Testis (tissue), 2 donors: ENCODE results near the gene ITPKC.

Experiments
- POLR2A ChIP-seq: fragments of 450-650 bp; IDR thresholded peaks from one replicate; pipeline ENCODE4 v1.6.1; 2017; ENCODE audit warnings: antibody characterized with exemption, mild to moderate bottlenecking, moderate library complexity
- TF ChIP-seq, protein P1 (sequence below), 3 experiments: fragments of 450-650 bp in 2 of 3; fragments of 200-600 bp in 1 of 3; sonication (generic) in 1 of 3; IDR thresholded peaks; one replicate each; pipeline ENCODE4 v1.5.1; 2016 to 2019; ENCODE audit warnings: antibody characterized with exemption in 3 of 3, mild to moderate bottlenecking in 2 of 3, moderate library complexity in 1 of 3

DNA sequence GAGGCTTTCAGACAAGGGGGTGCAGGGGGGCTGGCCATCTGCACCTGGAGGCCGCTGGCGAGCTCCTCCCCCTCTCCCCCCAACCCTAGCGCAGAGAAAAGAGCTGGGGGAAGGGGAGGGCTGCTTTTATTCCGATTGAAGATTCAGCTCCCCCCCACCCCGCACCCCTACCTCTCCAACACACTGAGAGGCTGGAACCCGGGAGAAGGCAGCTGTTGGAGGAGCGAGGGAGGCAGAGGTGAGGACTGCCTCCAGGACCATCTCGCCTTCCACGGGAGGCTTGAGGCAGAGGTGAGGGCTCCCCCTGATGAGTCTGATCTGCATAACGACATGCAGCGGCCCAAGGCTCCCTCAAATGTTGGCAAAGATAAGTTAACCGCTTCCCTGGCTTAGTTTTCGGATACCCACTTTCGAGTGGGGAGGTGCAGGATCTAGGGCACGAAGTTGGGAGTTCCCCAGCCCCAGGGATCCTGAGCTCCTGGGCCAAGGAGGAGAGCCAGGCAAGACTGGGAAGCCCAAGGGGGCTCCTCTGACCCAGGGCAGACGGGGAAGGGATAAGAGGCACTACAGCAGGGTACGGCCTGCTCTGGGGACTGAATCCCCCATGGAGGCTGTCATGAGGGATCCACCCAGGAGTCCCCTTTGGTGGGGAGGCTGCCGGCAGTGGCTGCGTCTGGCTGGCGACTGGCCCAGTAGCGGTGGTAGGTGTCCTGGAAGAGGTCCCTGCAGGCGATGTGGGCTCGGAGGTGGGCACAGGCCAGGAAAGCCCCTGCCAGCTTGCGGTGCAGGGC, 25.3 kb upstream of the ITPKC start:
- TF ChIP-seq, protein P1, sequence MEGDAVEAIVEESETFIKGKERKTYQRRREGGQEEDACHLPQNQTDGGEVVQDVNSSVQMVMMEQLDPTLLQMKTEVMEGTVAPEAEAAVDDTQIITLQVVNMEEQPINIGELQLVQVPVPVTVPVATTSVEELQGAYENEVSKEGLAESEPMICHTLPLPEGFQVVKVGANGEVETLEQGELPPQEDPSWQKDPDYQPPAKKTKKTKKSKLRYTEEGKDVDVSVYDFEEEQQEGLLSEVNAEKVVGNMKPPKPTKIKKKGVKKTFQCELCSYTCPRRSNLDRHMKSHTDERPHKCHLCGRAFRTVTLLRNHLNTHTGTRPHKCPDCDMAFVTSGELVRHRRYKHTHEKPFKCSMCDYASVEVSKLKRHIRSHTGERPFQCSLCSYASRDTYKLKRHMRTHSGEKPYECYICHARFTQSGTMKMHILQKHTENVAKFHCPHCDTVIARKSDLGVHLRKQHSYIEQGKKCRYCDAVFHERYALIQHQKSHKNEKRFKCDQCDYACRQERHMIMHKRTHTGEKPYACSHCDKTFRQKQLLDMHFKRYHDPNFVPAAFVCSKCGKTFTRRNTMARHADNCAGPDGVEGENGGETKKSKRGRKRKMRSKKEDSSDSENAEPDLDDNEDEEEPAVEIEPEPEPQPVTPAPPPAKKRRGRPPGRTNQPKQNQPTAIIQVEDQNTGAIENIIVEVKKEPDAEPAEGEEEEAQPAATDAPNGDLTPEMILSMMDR (IDR thresholded peaks at IDR 0.05): no peak
- no peak for TF ChIP-seq POLR2A
